ENCODE data around the gene MIEN1. TPM values are rescaled to one million over a fixed set of nuclear protein-coding genes. Genes with fewer than 3 reads are reported as not detected.

The MIEN1 gene
- total RNA-seq, 1 donor from 2014 or later = 20.1 TPM

DNA sequence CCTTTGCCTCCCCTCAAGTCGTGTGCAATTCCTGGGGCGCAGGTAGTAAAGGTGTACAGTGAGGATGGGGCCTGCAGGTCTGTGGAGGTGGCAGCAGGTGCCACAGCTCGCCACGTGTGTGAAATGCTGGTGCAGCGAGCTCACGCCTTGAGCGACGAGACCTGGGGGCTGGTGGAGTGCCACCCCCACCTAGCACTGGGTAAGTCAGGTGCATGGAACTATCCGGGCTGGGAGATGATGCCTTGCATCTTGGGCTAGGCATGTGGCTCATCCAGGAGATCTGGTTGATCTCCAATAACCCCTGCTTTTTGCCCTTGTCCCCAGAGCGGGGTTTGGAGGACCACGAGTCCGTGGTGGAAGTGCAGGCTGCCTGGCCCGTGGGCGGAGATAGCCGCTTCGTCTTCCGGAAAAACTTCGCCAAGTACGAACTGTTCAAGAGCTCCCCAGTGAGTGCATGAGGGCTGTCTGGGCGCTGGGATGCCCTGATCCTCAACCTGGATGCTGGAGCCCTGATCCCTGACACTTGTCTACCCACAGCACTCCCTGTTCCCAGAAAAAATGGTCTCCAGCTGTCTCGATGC, 12.6 kb upstream of the MIEN1 start:
- Histone ChIP-seq H4K20me1 (ENCODE audit: low read depth) (no peaks in the 10 kb centered on the region), H3K27ac (no peak overlapping the region), H3K9ac (no peak overlapping the region), H3K36me3 (no peaks in the 10 kb centered on the region), H2AFZ (replicated peaks) (no peak overlapping the region), H3F3A (ENCODE audit: low read depth) (peaks cover 11% of the 10 kb centered on the region), H3K4me2 (no peak overlapping the region), H3K9me3 (ENCODE audit: low read depth) (no peaks in the 10 kb centered on the region), H3K27me3 (peaks cover 23% of the 10 kb centered on the region), H3K79me2 (ENCODE audit: low read depth) (no peaks in the 10 kb centered on the region), H3K4me1 (peaks cover 17% of the 10 kb centered on the region), H3K4me3 (no peak overlapping the region)
- H3K27me3 Mint-ChIP-seq (ENCODE audit: insufficient read depth, low read depth) = peaks cover 35% of the 10 kb centered on the region
- no peak for DNase-seq (ENCODE audit: low spot score)
- no peaks in the 10 kb centered on the region for H3K36me3 Mint-ChIP-seq
- TF ChIP-seq, protein P1, sequence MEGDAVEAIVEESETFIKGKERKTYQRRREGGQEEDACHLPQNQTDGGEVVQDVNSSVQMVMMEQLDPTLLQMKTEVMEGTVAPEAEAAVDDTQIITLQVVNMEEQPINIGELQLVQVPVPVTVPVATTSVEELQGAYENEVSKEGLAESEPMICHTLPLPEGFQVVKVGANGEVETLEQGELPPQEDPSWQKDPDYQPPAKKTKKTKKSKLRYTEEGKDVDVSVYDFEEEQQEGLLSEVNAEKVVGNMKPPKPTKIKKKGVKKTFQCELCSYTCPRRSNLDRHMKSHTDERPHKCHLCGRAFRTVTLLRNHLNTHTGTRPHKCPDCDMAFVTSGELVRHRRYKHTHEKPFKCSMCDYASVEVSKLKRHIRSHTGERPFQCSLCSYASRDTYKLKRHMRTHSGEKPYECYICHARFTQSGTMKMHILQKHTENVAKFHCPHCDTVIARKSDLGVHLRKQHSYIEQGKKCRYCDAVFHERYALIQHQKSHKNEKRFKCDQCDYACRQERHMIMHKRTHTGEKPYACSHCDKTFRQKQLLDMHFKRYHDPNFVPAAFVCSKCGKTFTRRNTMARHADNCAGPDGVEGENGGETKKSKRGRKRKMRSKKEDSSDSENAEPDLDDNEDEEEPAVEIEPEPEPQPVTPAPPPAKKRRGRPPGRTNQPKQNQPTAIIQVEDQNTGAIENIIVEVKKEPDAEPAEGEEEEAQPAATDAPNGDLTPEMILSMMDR (IDR thresholded peaks at IDR 0.05) = no peak
- TF ChIP-seq EZH2phosphoT487 (IDR thresholded peaks at IDR 0.05) (no peak), EZH2 (IDR thresholded peaks at IDR 0.05) (no peak)
- H3K4me1 Mint-ChIP-seq = peaks cover 15% of the 10 kb centered on the region
- H3K27ac Mint-ChIP-seq = no peak overlapping the region
- H3K4me3 Mint-ChIP-seq = no peak overlapping the region
- H3K9me3 Mint-ChIP-seq = no peaks in the 10 kb centered on the region

DNA sequence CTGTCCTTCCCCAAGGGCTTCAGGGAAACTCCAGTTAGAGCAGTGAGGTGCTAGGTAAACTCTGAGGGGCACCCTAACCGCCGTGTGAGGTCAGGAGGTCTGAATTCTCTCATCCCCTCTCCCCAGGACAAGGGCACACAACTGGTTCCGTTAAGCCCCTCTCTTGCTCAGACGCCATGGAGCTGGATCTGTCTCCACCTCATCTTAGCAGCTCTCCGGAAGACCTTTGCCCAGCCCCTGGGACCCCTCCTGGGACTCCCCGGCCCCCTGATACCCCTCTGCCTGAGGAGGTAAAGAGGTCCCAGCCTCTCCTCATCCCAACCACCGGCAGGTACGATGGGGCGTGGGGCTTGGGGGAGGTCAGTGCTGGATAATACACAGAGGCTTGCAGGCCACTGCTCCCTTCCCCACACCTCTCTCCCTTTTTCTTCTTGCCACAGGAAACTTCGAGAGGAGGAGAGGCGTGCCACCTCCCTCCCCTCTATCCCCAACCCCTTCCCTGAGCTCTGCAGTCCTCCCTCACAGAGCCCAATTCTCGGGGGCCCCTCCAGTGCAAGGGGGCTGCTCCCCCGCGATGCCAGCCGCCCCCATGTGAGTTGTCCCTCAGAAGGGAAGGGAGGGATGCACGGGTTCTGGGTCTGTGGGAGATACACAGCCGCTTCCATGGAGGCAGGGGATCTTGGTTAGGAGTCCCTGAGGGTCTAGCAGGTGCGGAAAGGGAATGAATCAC, 12.0 kb upstream of the MIEN1 start:
- Mint-ChIP-seq H3K9me3 (no peaks in the 10 kb centered on the region), H3K27ac (no peak overlapping the region), H3K4me3 (no peak overlapping the region), H3K36me3 (no peaks in the 10 kb centered on the region), H3K27me3 (ENCODE audit: insufficient read depth, low read depth) (peaks cover 38% of the 10 kb centered on the region), H3K4me1 (peaks cover 15% of the 10 kb centered on the region)
- no peak overlapping the region for H3K27ac ChIP-seq
- no peaks in the 10 kb centered on the region for H3K36me3 ChIP-seq
- no peaks in the 10 kb centered on the region for H3K79me2 ChIP-seq (ENCODE audit: low read depth)
- peaks cover 29% of the 10 kb centered on the region for H3K27me3 ChIP-seq
- H3K4me2 ChIP-seq = no peak overlapping the region
- no peak overlapping the region for H2AFZ ChIP-seq (replicated peaks)
- TF ChIP-seq, protein P1 (IDR thresholded peaks at IDR 0.05) = no peak
- TF ChIP-seq EZH2 (IDR thresholded peaks at IDR 0.05) (no peak), EZH2phosphoT487 (IDR thresholded peaks at IDR 0.05) (no peak)
- H4K20me1 ChIP-seq (ENCODE audit: low read depth) = no peaks in the 10 kb centered on the region
- H3F3A ChIP-seq (ENCODE audit: low read depth) = peaks cover 14% of the 10 kb centered on the region
- DNase-seq (ENCODE audit: low spot score) = no peak
- no peaks in the 10 kb centered on the region for H3K9me3 ChIP-seq (ENCODE audit: low read depth)
- H3K4me3 ChIP-seq = no peak overlapping the region
- H3K9ac ChIP-seq = no peak overlapping the region
- H3K4me1 ChIP-seq = peaks cover 17% of the 10 kb centered on the region

- Mint-ChIP-seq H3K36me3 (no peaks in the 10 kb centered on the region), H3K27ac (no peak overlapping the region), H3K9me3 (no peaks in the 10 kb centered on the region), H3K4me1 (peaks cover 15% of the 10 kb centered on the region), H3K4me3 (peak overlapping the region; percentile 15), H3K27me3 (ENCODE audit: insufficient read depth, low read depth) (peaks cover 47% of the 10 kb centered on the region)
- Histone ChIP-seq H3F3A (ENCODE audit: low read depth) (peaks cover 24% of the 10 kb centered on the region), H3K4me3 (peak overlapping the region; percentile 62), H3K27ac (no peak overlapping the region), H3K79me2 (ENCODE audit: low read depth) (no peaks in the 10 kb centered on the region), H3K27me3 (peaks cover 29% of the 10 kb centered on the region), H2AFZ (replicated peaks) (peak overlapping the region; percentile 35), H3K4me1 (peaks cover 17% of the 10 kb centered on the region), H3K9me3 (ENCODE audit: low read depth) (no peaks in the 10 kb centered on the region), H4K20me1 (ENCODE audit: low read depth) (no peaks in the 10 kb centered on the region), H3K4me2 (peak overlapping the region; percentile 99), H3K36me3 (no peaks in the 10 kb centered on the region), H3K9ac (no peak overlapping the region)
- TF ChIP-seq EZH2 (IDR thresholded peaks at IDR 0.05) (no peak), EZH2phosphoT487 (IDR thresholded peaks at IDR 0.05) (no peak)
- TF ChIP-seq, protein P1 (IDR thresholded peaks at IDR 0.05) = no peak
- DNase-seq (ENCODE audit: low spot score) = no peak
Measured at GRCh38 chr17:39740357-39741111, 10.2 kb upstream of the MIEN1 start.

Measured in neural progenitor cell (in vitro differentiated cells).